Tongue (tissue), 2 donors: Measurements from ENCODE around the gene F9. TPM values are rescaled to one million over a fixed set of nuclear protein-coding genes. Genes with fewer than 3 reads are reported as not detected.

Experiments used
- DNase-seq: peaks from one replicate; pipeline ENCODE4 v3.0.0-alpha.2; 2015
- total RNA-seq: library from RNA; depleted of rRNA; stranded (reverse); fragments of >200 nt; gene quantifications from one replicate; pipeline ENCODE4 v1.2.3, GENCODE V29; 2014

Gene F9
- total RNA-seq, 1 donor from 2014 or later = not detected

DNA sequence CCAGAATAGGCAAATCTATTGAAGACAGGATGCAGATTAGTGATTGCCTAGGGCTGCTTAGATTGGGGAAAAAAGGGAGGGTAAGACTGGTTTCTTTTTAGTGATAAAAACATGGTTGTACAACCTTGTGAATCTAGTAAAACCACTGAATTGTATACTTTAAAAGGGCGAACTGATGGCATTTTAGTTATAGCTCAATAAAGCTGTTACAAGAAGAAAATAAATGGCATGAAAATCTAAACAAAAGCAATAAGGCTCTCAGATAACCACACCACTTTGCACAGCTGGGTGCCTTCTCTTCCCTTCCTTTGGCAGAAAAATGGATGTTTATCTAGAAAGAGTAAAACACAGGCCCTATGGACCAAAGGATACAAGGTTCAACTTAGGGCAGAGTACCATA, 69.6 kb downstream of the F9 start:
- no peak for DNase-seq

Other genes starting within 250 kb of the F9 start
- not detected for gene MCF2, start 177.4 kb downstream of the F9 start, total RNA-seq